IMR-90 (cell line): ENCODE results near the gene FOXA2. TPM values are rescaled to one million over a fixed set of nuclear protein-coding genes. Genes with fewer than 3 reads are reported as not detected.

Experiments used
- ATAC-seq: fragments of 200-7000 bp; cut with Tn5 transposase; 2 replicates; pipeline ENCODE4 v1.9.1; 2020; ENCODE audit warnings: low read depth, mild to moderate bottlenecking, moderate library complexity
- BruUV-seq: library from RNA; stranded (reverse); fragments of 400-500 nt; replicated peaks from 2 replicates; lab custom pipeline; 2021; lab: Mats Ljungman, UMichigan
- CTCF ChIA-PET: fragments of 300-600 bp; formaldehyde crosslinking; extraction: SDS; loops from one replicate; lab custom pipeline; 2021; ENCODE audit warnings: antibody characterized with exemption; lab: Yijun Ruan, JAX
- POLR2A ChIA-PET: fragments of 300-600 bp; sonication (Branson Sonifier 250); formaldehyde crosslinking; loops from one replicate; lab custom pipeline; 2022; ENCODE audit warnings: antibody characterized with exemption; ENCODE audit not compliant: unreplicated experiment; lab: Charles Lee
- DNase-seq: peaks from one replicate; pipeline ENCODE4 v3.0.0; 2013
- H2AFZ ChIP-seq: replicated peaks from 2 replicates; pipeline ENCODE3; 2013; ENCODE audit warnings: low read length, mild to moderate bottlenecking; ENCODE audit not compliant: poor library complexity
- H2AK5ac ChIP-seq: 2 replicates; pipeline ENCODE4 v1.6.1; 2013; ENCODE audit warnings: low read depth, low read length, inconsistent platforms
- H2AK9ac ChIP-seq: replicated peaks from 2 replicates; pipeline ENCODE3; 2013; ENCODE audit warnings: mild to moderate bottlenecking, low read depth, low read length, moderate library complexity; ENCODE audit not compliant: poor library complexity
- H2BK120ac ChIP-seq: 2 replicates; pipeline ENCODE4 v1.6.1; 2013; ENCODE audit warnings: low read depth, low read length, inconsistent platforms
- H2BK15ac ChIP-seq: 3 replicates; pipeline ENCODE4 v1.6.1; 2013; ENCODE audit warnings: low read depth, low read length, inconsistent platforms
- H2BK20ac ChIP-seq: 2 replicates; pipeline ENCODE4 v1.6.1; 2013; ENCODE audit warnings: low read depth, mild to moderate bottlenecking, inconsistent platforms, low read length, moderate library complexity
- H2BK5ac ChIP-seq: 2 replicates; pipeline ENCODE4 v1.6.1; 2013; ENCODE audit warnings: mild to moderate bottlenecking, low read depth, low read length, inconsistent platforms; ENCODE audit not compliant: poor library complexity, severe bottlenecking
- H3K14ac ChIP-seq: replicated peaks from 2 replicates; pipeline ENCODE4 v1.6.1; 2013; ENCODE audit warnings: low read depth, low read length, inconsistent platforms
- H3K18ac ChIP-seq: 2 replicates; pipeline ENCODE4 v1.6.1; 2013; ENCODE audit warnings: low read depth, low read length, control low read depth
- H3K23ac ChIP-seq: 2 replicates; pipeline ENCODE4 v1.6.1; 2013; ENCODE audit warnings: low read depth, low read length, inconsistent platforms
- H3K27ac ChIP-seq: 2 replicates; pipeline ENCODE4 v1.5.1; 2013; ENCODE audit warnings: mild to moderate bottlenecking, control low read depth, low read length; ENCODE audit not compliant: insufficient read depth
- H3K27me3 ChIP-seq: 2 replicates; pipeline ENCODE4 v1.6.1; 2013; ENCODE audit warnings: low read length; ENCODE audit not compliant: control insufficient read depth, insufficient read depth
- H3K36me3 ChIP-seq: 2 replicates; pipeline ENCODE4 v1.6.1; 2013; ENCODE audit warnings: low read length, mixed read lengths; ENCODE audit not compliant: control insufficient read depth, insufficient read depth
- H3K4ac ChIP-seq: 2 replicates; pipeline ENCODE4 v1.6.1; 2013; ENCODE audit warnings: low read depth, low read length, inconsistent platforms
- H3K4me1 ChIP-seq: 2 replicates; pipeline ENCODE4 v1.6.1; 2013; ENCODE audit warnings: low read length, mixed read lengths; ENCODE audit not compliant: control insufficient read depth, insufficient read depth
- H3K4me2 ChIP-seq: 2 replicates; pipeline ENCODE4 v1.6.1; 2013; ENCODE audit warnings: low read depth, mild to moderate bottlenecking, control low read depth, low read length, moderate library complexity
- H3K4me3 ChIP-seq: 2 replicates; pipeline ENCODE4 v1.5.1; 2013; ENCODE audit warnings: low read depth, mild to moderate bottlenecking, control low read depth, low read length, moderate library complexity; ENCODE audit not compliant: insufficient read depth
- H3K56ac ChIP-seq: 2 replicates; pipeline ENCODE4 v1.6.1; 2013; ENCODE audit warnings: low read length, inconsistent platforms; ENCODE audit not compliant: insufficient read depth; ENCODE audit errors: extremely low read depth
- H3K79me1 ChIP-seq, 2 experiments: 2 replicates each; pipeline ENCODE4 v1.6.1; 2013; ENCODE audit warnings: low read length in 2 of 2, inconsistent platforms in 1 of 2, low read depth in 1 of 2
- H3K9ac ChIP-seq: 2 replicates; pipeline ENCODE4 v1.6.1; 2013; ENCODE audit warnings: low read depth, low read length, control low read depth
- H3K9me1 ChIP-seq: 2 replicates; pipeline ENCODE4 v1.6.1; 2013; ENCODE audit warnings: low read length, inconsistent platforms; ENCODE audit not compliant: insufficient read depth
- H3K9me3 ChIP-seq: 2 replicates; pipeline ENCODE4 v1.6.1; 2013; ENCODE audit warnings: low read length; ENCODE audit not compliant: control insufficient read depth, insufficient read depth
- H4K20me1 ChIP-seq: 2 replicates; pipeline ENCODE4 v1.6.1; 2013; ENCODE audit warnings: low read length, inconsistent platforms; ENCODE audit not compliant: insufficient read depth
- H4K5ac ChIP-seq: 2 replicates; pipeline ENCODE4 v1.6.1; 2013; ENCODE audit warnings: mild to moderate bottlenecking, low read depth, low read length, control low read depth
- H4K8ac ChIP-seq, 2 experiments: 2 replicates each; pipeline ENCODE4 v1.6.1; 2013; ENCODE audit warnings: low read depth in 2 of 2, low read length in 2 of 2, control low read depth in 1 of 2, inconsistent platforms in 1 of 2
- H4K91ac ChIP-seq: 2 replicates; pipeline ENCODE4 v1.6.1; 2013; ENCODE audit warnings: low read depth, low read length, inconsistent platforms; ENCODE audit not compliant: insufficient read depth
- CEBPB ChIP-seq: IDR thresholded peaks from 2 replicates; pipeline ENCODE4 v1.6.1; 2012; ENCODE audit warnings: low read depth, low read length, improper control_type of control experiment
- CHD1 ChIP-seq: IDR thresholded peaks from 2 replicates; pipeline ENCODE4 v1.6.1; 2012; ENCODE audit warnings: low read depth, low read length, improper control_type of control experiment
- FOS ChIP-seq: fragments of 150-350 bp; IDR thresholded peaks from 2 replicates; pipeline ENCODE4 v1.6.1; 2016; ENCODE audit warnings: low read depth, low read length
- MAFK ChIP-seq: IDR thresholded peaks from 2 replicates; pipeline ENCODE4 v1.6.1; 2012; ENCODE audit warnings: low read depth, low read length, improper control_type of control experiment
- MAZ ChIP-seq: IDR thresholded peaks from 2 replicates; pipeline ENCODE4 v1.6.1; 2012; ENCODE audit warnings: low read depth, mild to moderate bottlenecking, low read length, improper control_type of control experiment, moderate library complexity, borderline replicate concordance
- MXI1 ChIP-seq: IDR thresholded peaks from 2 replicates; pipeline ENCODE4 v1.6.1; 2012; ENCODE audit warnings: low read depth, mild to moderate bottlenecking, low read length, moderate library complexity, borderline replicate concordance
- NFE2L2 ChIP-seq: fragments of 150-350 bp; IDR thresholded peaks from 2 replicates; pipeline ENCODE4 v1.6.1; 2016; ENCODE audit warnings: low read depth, mild to moderate bottlenecking, low read length
- POLR2A ChIP-seq: IDR thresholded peaks from 2 replicates; pipeline ENCODE4 v1.6.1; 2012; ENCODE audit warnings: mild to moderate bottlenecking, low read depth, low read length
- RAD21 ChIP-seq: IDR thresholded peaks from 2 replicates; pipeline ENCODE4 v1.6.1; 2012; ENCODE audit warnings: low read length, improper control_type of control experiment
- RCOR1 ChIP-seq: IDR thresholded peaks from 2 replicates; pipeline ENCODE4 v1.6.1; 2012; ENCODE audit warnings: mild to moderate bottlenecking, low read length, improper control_type of control experiment; ENCODE audit not compliant: insufficient replicate concordance
- RFX5 ChIP-seq: IDR thresholded peaks from 2 replicates; pipeline ENCODE4 v1.8.0; 2012; ENCODE audit warnings: low read depth, mild to moderate bottlenecking, low read length, moderate library complexity
- SMC3 ChIP-seq: fragments of 150-350 bp; IDR thresholded peaks from 2 replicates; pipeline ENCODE4 v1.6.1; 2016; ENCODE audit warnings: low read depth, mild to moderate bottlenecking, antibody characterized with exemption, low read length, moderate library complexity
- WGBS, 2 experiments: methylation state at CpG; one replicate each; pipeline versions ENCODE4 v1.1.5 to v1.1.7; 2013; ENCODE audit warnings: missing lambda C conversion rate in 2 of 2; ENCODE audit not compliant: insufficient read length in 1 of 2; ENCODE audit errors: extremely low coverage in 2 of 2; 5-methylcytosine and 5-hydroxymethylcytosine counted together
- dilution Hi-C: fragments of 300-500 bp; cut with HindIII; formaldehyde crosslinking; loops from one replicate; pipeline ENCODE4 v1.14.3; 2018; ENCODE audit warnings: low sequenced_read_pairs; ENCODE audit not compliant: unreplicated experiment
- in situ Hi-C: fragments of 300-500 bp; cut with MboI; formaldehyde crosslinking; loops from 3 replicates; pipeline ENCODE4 v1.14.3; 2019; ENCODE audit warnings: low sequenced_read_pairs, inconsistent platforms, mixed read lengths
- intact Hi-C: fragments of 100-400 bp; cut with micrococcal nuclease; formaldehyde crosslinking; loops from 2 replicates; pipeline ENCODE4 v1.10.0; 2022
- polyA plus RNA-seq, 3 experiments: library from polyadenylated mRNA; depleted of rRNA; stranded (reverse); fragments of >200 nt; gene quantifications; 2 replicates each; pipeline ENCODE4 v1.2.3, GENCODE V29; 2012; ENCODE audit warnings: low replicate concordance in 1 of 3
- total RNA-seq: library from RNA; depleted of rRNA; stranded (reverse); fragments of >200 nt; gene quantifications from 2 replicates; pipeline ENCODE4 v1.2.3, GENCODE V29; 2012
- TF ChIP-seq, protein P1 (sequence below): conservative IDR thresholded peaks from 2 replicates; pipeline ENCODE4 v1.5.1; 2012; ENCODE audit warnings: mild to moderate bottlenecking, low read depth, low read length, improper control_type of control experiment
- TF ChIP-seq, protein P2 (sequence below): fragments of 150-350 bp; IDR thresholded peaks from 2 replicates; pipeline ENCODE4 v1.6.1; 2016; ENCODE audit warnings: low read depth, mild to moderate bottlenecking, low read length, moderate library complexity, borderline replicate concordance
- TF ChIP-seq, protein P3 (sequence below): fragments of 150-350 bp; IDR thresholded peaks from 2 replicates; pipeline ENCODE4 v1.6.1; 2017; ENCODE audit warnings: mild to moderate bottlenecking, antibody characterized with exemption, low read length, low read depth

The FOXA2 gene
- total and polyA plus RNA-seq, 2 of the 4 experiments (the other 2 are of a cell fraction): not detected

DNA sequence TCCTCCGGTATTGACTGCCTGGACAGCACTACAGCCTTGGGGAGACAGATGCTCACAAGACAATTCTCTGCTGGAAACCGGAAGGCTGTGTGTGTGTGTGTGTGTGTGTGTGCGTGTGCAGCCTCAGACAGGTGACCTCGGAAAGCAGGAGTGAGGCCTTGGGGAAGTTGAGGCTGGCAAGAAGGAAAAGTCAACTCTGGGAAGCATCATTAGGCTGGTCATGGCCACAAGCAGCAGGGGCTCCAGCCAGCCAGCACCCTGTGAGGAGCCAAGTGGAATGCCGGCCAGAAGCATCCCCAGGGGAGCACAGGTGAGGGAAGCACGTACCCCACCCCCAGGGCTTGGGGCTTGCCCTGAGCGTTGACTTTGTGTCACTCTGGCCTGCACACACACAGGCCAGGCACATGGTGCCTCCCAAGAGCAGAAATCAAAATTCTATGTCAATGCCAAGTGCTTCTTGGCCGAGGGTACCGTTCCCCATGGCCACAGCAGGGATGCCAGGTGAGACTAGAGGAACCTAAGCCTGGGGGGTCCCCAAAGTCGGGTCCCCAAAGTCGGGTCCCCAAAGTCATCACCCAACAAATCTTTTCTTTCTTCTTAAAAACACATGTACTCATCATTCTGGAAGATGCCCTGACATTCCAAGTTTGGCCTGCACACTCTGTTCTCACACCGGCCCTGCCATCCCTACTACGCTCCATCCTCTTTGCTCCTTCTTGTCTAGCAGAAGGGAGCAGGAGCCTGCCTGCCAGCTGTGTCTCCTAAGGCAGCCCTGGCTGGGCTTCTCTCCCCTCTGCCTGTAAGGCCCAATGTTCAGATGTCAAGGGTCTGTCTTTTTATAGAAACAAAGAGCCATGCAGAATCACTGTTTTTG lies 26.7 kb downstream of the FOXA2 start:
- ATAC-seq: no peak
- Histone ChIP-seq H3K9me1 (no peaks in the 10 kb centered on the region), H4K8ac (no peak overlapping the region), H3K27ac (no peak overlapping the region), H3K36me3 (no peaks in the 10 kb centered on the region), H2AK5ac (no peak overlapping the region), H2BK120ac (no peak overlapping the region), H3K79me1 (no peaks in the 10 kb centered on the region), H3K27me3 (peaks cover 11% of the 10 kb centered on the region), H3K56ac (no peak overlapping the region), H2BK5ac (no peak overlapping the region), H2AK9ac (no peak overlapping the region), H2BK15ac (no peak overlapping the region), H3K9ac (no peak overlapping the region), H3K4me2 (no peak overlapping the region), H3K14ac (no peak overlapping the region), H4K5ac (no peak overlapping the region), H3K9me3 (no peaks in the 10 kb centered on the region), H4K91ac (no peak overlapping the region), H3K4ac (no peak overlapping the region), H3K18ac (no peak overlapping the region), H4K20me1 (no peaks in the 10 kb centered on the region), H3K23ac (no peak overlapping the region), H3K4me3 (no peak overlapping the region), H2AFZ (no peak overlapping the region), H3K4me1 (no peaks in the 10 kb centered on the region), H2BK20ac (no peak overlapping the region)
- 11% methylated on average over 5 of the region's 13 CpGs; no CpG with 5 or more reads in 1 of the 2 experiments for WGBS, 2 experiments
- POLR2A ChIA-PET: no interaction called here
- DNase-seq: no peak
- in situ Hi-C loops (no loop called here), intact Hi-C loops (no loop called here), dilution Hi-C loops (no loop called here)
- no TSS peak for BruUV-seq
- CTCF ChIA-PET: no interaction called here
- no peak for TF ChIP-seq RAD21
- TF ChIP-seq NFE2L2: no peak
- TF ChIP-seq, protein P1, sequence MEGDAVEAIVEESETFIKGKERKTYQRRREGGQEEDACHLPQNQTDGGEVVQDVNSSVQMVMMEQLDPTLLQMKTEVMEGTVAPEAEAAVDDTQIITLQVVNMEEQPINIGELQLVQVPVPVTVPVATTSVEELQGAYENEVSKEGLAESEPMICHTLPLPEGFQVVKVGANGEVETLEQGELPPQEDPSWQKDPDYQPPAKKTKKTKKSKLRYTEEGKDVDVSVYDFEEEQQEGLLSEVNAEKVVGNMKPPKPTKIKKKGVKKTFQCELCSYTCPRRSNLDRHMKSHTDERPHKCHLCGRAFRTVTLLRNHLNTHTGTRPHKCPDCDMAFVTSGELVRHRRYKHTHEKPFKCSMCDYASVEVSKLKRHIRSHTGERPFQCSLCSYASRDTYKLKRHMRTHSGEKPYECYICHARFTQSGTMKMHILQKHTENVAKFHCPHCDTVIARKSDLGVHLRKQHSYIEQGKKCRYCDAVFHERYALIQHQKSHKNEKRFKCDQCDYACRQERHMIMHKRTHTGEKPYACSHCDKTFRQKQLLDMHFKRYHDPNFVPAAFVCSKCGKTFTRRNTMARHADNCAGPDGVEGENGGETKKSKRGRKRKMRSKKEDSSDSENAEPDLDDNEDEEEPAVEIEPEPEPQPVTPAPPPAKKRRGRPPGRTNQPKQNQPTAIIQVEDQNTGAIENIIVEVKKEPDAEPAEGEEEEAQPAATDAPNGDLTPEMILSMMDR: no peak
- TF ChIP-seq, protein P2, sequence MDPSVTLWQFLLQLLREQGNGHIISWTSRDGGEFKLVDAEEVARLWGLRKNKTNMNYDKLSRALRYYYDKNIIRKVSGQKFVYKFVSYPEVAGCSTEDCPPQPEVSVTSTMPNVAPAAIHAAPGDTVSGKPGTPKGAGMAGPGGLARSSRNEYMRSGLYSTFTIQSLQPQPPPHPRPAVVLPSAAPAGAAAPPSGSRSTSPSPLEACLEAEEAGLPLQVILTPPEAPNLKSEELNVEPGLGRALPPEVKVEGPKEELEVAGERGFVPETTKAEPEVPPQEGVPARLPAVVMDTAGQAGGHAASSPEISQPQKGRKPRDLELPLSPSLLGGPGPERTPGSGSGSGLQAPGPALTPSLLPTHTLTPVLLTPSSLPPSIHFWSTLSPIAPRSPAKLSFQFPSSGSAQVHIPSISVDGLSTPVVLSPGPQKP: no peak
- no peak for TF ChIP-seq FOS
- TF ChIP-seq SMC3: no peak
- no peak for TF ChIP-seq RFX5
- TF ChIP-seq MAZ: no peak
- no peak for TF ChIP-seq MAFK
- TF ChIP-seq RCOR1: no peak
- TF ChIP-seq MXI1: no peak
- TF ChIP-seq POLR2A: no peak
- TF ChIP-seq CHD1: no peak
- no peak for TF ChIP-seq CEBPB
- TF ChIP-seq, protein P3, sequence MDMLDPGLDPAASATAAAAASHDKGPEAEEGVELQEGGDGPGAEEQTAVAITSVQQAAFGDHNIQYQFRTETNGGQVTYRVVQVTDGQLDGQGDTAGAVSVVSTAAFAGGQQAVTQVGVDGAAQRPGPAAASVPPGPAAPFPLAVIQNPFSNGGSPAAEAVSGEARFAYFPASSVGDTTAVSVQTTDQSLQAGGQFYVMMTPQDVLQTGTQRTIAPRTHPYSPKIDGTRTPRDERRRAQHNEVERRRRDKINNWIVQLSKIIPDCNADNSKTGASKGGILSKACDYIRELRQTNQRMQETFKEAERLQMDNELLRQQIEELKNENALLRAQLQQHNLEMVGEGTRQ: no peak
